Activated CD4-positive, alpha-beta T cell treated with anti-CD3 and anti-CD28 coated beads for 24 hours (primary cell): ENCODE results near the gene NFATC4.
"Not testable (repeated sequence)": the region's sequence is repeated elsewhere in the genome, so short reads cannot be mapped to it uniquely, and the experiment has no call there.

Source experiments
- DNase-seq, 2 donors: peaks; one replicate each; pipeline ENCODE4 v3.0.0-alpha.2; 2020; ENCODE audit warnings: low read depth in 2 of 2

The NFATC4 gene

GRCh38 chr14:24339284-24340151, 28.5 kb upstream of the NFATC4 start, which contains the start of gene RIPK3:
TSS of gene RIPK3 (minus strand) at chr14:24339991. CDS start at chr14:24339826, 165 bp downstream.
- DNase-seq = peak; percentile 49 to 56

- DNase-seq = no peak
Observed at GRCh38 chr14:24340606-24341005, 27.4 kb upstream of the NFATC4 start.

DNA sequence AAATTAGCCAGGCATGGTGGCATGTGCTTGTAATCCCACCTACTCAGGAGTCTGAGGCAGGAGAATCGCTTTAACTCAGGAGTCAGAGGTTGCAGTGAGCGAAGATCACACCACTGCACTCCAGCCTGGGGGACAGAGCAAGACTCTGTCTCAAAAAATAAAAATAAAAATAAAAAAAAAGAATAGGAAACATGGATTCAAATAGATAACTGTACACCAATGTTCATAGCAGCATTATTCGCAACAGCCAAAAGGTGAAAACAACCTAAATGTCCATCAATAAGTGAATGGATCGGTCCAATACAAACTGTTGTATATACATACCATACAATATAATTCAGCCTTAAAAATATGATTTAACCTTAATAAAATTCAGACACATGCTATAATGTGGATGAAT, 25.1 kb upstream of the NFATC4 start:
- no peak for DNase-seq

- no peak for DNase-seq
Observed at GRCh38 chr14:24343795-24344660, 24.0 kb upstream of the NFATC4 start.

DNA sequence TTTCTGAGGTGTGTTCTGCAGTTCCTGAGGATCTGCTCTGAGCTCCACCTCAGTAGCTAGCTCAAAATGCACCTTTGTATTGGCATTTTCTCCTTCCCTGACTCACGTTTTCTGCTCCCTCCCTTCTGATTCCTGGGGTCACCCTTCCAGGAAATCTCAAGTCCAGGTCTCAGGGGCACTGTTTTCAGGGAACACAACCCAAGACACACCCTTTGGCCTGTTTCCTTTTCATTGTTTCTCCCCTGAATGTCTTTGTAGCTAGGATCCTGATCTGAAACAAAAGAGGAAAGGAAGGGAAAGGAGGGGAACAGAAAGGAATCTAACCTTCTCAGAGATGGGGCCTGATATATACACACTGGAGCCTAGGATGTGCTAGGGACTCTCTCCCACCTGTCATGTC, 20.9 kb upstream of the NFATC4 start:
- DNase-seq = no peak

DNA sequence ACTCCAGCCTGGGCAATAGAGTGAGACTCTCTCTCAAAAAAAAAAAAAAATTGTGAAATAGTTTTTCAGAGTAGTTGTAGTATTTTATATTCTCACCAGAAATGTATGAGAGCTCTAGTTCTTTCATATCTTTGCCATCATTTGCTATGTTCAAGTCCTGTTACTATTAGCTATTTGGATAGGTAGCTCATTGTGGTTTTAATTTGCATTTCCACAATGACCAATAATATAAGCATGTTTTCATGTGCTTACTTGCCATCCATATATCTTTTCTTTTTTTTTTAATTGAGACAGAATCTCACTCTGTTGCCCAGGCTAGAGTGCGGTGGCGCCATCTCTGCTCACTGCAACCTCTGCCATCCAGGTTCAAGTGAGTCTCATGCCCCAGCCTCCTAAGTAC, 19.8 kb upstream of the NFATC4 start:
- DNase-seq = no peak

GRCh38 chr14:24349742-24350141, 18.2 kb upstream of the NFATC4 start:
- DNase-seq = no peak

DNA sequence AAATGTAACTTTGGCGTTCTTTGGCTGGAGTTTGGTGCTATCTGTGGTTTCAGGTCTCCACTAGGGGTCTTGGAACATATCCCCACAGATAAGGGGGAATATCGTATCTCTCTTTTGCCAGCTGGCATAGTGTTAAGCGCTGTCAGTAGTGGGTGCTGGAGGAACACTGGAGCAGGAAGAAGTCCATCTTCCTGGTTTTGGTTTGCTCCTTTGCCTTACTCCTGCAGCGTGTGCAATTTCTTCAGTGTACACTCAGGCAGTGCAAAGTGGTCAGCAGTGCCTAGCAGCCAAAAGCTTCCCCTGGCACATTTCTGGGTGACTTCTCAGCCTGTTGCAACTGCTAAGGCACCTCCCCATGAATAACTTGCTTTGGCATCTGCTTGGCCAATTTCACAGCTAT, 16.5 kb upstream of the NFATC4 start:
- no peak for DNase-seq

- no peak for DNase-seq
Observed at GRCh38 chr14:24353559-24354481, 14.2 kb upstream of the NFATC4 start.

DNA sequence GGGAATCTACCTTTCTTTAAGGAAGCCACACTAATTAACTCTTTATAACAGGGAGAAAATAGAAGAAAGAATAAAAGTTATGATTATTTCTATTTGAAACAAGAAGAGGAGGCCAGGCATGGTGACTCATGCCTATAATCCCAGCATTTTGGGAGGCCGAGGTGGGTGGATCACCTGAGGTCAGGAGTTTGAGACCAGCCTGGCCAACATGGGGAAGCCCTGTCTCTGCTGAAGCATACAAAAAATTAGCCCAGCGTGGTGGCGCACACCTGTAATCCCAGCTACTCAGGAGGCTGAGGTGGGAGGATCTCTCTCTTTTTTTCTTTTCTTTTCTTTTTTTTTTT, 13.5 kb upstream of the NFATC4 start:
- not testable (repeated sequence) for DNase-seq

DNA sequence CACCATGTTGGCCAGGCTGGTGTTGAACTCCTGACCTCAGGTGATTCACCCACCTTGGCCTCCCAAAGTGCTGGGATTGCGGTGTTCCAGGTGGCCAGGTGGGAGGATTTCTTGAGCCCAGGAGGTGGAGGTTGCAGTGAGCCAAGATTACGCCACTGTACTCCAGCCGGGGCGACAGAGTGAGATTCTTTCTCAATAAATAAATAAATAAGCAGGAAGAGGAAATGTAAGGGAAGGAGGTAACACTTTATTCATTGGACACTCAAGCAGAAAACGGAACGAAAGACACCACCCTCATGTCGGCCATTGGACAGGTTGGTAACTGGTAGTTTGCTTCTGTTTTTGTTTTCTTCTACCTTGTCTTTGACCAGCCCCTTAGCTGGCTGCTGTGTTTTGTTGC, 13.0 kb upstream of the NFATC4 start:
- DNase-seq = no peak

DNA sequence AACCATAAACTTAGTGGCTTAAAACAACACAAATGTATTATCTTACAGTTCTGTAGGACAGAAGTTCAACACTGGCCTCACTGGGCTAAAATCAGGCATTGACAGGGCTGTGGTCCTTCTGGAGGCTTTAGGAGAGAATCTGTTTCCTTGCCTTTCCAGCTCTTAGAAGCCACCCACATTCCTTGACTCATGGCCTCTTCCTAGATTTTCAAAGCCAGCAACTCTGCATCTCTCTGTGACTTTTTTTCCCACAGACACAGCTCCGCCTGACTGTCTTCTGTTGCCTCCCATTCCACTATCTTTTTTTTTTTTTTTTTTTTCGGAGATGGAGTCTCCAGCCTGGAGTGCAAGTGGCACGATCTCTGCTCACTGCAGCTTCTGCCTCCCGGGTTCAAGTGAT, 11.8 kb upstream of the NFATC4 start:
- DNase-seq = no peak

- no peak for DNase-seq
Observed at GRCh38 chr14:24360281-24360680, 7.7 kb upstream of the NFATC4 start.

GRCh38 chr14:24361326-24361725, 6.7 kb upstream of the NFATC4 start:
- DNase-seq = no peak

DNA sequence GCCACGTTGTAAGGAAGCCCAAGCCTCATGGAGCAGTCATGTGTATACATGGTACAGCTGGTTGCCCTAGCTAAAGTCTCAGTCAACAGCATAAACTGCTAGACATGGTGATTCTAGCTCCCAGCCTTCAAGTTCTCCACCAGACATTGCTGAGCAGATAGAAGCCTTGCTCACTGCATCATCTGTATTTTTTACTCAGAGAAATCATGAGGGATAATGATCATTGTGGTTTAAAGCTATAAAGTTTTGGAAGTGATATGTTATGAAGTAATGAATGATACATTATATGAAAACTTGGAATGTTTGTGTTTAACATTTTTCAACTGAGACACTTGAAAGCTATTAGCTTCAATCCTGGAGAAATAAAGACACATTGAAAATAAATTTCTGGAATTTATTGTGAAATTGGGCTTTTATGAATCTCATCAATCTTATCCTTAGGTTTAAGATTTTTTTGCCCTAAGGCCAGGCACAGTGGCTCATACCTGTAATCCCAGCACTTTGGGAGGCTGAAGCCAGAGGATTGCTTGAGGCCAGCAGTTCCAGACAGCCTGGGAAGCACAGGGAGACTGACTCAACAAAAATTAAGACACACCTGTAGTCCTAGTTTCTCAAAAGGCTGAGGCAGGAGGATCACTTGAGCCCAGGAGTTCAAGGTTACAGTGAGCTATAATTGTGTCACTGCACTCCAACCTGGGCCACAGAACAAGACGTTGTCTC, 5.6 kb upstream of the NFATC4 start:
- DNase-seq = no peak

DNA sequence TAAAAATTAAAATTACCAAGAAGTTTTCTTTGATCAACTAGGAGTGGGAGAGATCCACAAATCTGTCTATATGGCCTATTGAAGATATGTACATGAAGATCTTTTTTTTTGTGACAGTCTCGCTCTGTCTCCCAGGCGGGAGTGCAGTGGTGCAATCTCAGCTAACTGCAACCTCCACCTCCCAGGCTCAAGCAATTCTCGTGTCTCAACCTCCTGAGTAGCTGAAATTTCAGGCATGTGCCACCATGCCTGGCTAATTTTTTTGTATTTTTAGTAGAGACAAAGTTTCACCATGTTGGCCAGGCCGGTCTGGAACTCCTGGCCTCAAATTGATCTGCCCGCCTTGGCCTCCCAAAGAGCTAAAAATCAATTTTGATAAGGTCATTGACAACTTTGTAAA, 4.6 kb upstream of the NFATC4 start:
- no peak for DNase-seq

- no peak for DNase-seq
Observed at GRCh38 chr14:24364841-24365240, 3.1 kb upstream of the NFATC4 start.

DNA sequence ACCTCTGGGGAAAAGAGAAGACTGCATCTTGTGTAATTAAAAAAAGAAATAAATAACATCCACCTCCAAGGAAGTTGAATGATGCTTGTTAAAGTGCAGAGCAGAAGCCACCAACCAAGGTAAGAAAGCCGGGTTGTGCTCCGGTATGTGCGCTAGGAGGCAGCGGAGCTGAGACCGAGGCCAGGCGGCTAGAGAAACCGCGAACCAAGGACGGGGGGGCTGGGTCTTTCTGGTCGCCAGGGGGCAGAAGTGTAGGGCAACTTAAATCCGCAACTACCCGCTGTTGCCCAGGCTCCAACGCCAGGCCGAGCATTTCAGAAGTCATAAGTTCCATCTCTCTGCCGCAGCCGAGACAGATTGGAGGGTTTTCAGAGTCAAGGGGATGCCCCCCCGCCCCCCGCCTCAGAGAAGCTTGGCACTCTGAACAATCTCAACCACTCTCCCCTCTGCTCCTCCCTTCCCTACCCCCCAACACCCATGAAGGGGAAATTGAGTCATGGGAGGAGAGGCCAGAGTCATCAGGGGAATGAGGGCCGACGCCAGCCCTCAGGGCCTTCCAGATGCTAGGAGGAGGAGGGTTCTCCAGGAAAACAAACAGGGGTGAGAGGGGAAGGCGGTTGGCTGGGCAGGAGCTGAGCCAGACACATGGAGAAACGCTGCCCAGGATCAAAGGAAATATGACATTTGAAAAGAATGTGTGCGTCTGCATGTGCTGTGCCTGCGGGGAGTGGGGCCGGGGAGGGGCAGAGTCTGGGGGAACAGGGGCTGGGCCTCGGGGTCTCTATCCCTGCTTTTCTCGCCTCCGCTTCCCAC, 2.2 kb upstream of the NFATC4 start:
- DNase-seq = peak; percentile 42 to 62

GRCh38 chr14:24366413-24366720, 1.6 kb upstream of the NFATC4 start:
- no peak for DNase-seq

DNA sequence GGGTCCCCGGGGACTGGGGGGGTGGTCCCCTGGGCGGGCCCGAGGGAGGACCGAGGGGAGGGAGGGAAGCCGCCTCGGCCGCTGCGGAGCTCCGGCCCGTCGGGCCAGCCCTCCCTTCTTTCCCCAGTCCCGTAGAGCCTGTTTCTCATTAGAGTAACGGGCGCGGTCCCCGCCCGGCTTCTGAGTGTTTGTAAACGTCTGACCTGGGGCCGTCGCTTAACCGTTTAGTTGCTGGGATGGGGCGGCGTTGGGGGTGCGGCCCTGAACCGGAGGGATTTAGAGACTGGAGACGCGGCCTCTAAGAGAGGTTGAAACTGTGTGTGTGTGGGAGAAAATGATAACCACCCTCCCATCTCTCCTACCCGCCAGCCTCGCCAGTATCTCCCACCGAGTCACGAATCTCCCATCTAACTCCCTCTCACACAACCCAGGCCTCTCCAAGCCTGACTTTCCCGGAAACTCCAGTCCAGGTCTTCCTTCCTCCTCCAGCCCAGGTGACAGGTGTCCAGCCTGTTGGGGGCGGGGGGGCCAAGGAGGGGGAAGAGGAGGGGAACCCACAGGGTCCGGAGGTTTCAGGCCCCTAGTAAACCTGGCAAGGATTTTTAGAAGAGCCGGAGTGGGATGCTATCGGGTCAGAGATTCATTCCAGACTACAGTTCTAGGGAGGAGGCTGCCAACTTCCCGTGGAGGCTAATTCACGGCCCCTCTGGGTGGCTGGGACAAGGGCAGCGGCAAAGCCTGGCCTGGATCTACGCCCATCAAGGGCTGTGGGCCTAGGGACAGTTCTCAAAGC, 1.1 kb upstream of the NFATC4 start:
- peak in 1 of 2 donors; percentile 17 for DNase-seq
